ENCODE results near the gene TANK. TPM values are rescaled to one million over a fixed set of nuclear protein-coding genes. Genes with fewer than 3 reads are reported as not detected.

The TANK gene
- total and polyA plus RNA-seq, 4 donors, result 36.9 to 76.3 (median 46.9) TPM

DNA sequence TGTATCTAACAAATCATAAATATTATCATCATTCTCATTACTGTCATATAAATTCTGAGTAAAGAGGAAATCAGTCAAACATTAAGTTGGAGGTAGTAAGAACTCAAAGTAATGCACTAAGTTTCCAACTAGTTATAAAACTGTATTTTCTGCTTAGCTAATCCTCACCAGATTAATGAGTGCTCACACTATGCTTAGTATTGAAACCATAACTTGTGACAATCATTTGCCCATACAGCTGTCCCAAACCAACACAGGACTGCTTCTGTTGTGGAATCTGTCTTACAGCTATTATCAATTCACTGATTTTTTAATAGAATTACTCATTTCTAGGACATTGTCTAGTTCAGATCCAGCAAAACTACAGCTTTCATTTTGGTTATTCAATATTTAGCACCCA is 41.5 kb upstream of the TANK start:
- no peak overlapping the region for H3K27ac ChIP-seq (ENCODE audit: low read depth, low read length)
- no peaks in the 10 kb centered on the region for H3K36me3 ChIP-seq (ENCODE audit: control insufficient read depth, insufficient read depth, low read length)

DNA sequence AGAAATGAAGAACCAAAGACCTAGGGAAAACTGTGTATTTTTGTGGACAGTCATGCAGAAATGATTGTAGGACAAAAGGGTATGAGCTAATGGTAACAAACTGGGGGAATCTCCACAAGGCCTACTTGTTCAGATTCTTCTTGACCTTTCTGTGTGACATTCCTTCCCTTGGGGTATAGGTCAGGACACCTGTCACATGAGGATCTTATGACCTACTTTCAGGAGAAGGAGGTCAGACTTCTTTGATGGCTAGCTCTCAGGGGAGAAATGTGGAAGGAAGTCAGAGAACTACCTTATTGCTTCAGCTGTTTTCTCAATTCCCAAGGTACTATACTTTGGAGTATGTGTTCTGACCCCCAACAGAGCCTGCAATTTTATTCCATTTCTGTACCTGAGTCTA is 40.7 kb upstream of the TANK start:
- no peak overlapping the region for H3K27ac ChIP-seq (ENCODE audit: low read depth, low read length)
- H3K9me3 ChIP-seq (ENCODE audit: control insufficient read depth, insufficient read depth, low read length), result no peaks in the 10 kb centered on the region
- DNase-seq (ENCODE audit: low read depth in 4 of 6, low spot score in 6 of 6), result no peak
- H3K4me1 ChIP-seq (ENCODE audit: control insufficient read depth, insufficient read depth, low read length), result no peaks in the 10 kb centered on the region
- H3K36me3 ChIP-seq (ENCODE audit: control insufficient read depth, insufficient read depth, low read length), result no peaks in the 10 kb centered on the region
- no peak overlapping the region for H3K4me3 ChIP-seq (ENCODE audit: low read depth, low read length)
- no peaks in the 10 kb centered on the region for H3K27me3 ChIP-seq (ENCODE audit: control insufficient read depth, insufficient read depth, low read length)

More for the DNA sequence above, 41.5 kb upstream of the TANK start:
- DNase-seq (ENCODE audit: low read depth in 4 of 6, low spot score in 6 of 6), result no peak
- Histone ChIP-seq H3K27me3 (ENCODE audit: control insufficient read depth, insufficient read depth, low read length) (no peaks in the 10 kb centered on the region), H3K4me3 (ENCODE audit: low read depth, low read length) (no peak overlapping the region), H3K4me1 (ENCODE audit: control insufficient read depth, insufficient read depth, low read length) (no peaks in the 10 kb centered on the region), H3K9me3 (ENCODE audit: control insufficient read depth, insufficient read depth, low read length) (no peaks in the 10 kb centered on the region)

DNA sequence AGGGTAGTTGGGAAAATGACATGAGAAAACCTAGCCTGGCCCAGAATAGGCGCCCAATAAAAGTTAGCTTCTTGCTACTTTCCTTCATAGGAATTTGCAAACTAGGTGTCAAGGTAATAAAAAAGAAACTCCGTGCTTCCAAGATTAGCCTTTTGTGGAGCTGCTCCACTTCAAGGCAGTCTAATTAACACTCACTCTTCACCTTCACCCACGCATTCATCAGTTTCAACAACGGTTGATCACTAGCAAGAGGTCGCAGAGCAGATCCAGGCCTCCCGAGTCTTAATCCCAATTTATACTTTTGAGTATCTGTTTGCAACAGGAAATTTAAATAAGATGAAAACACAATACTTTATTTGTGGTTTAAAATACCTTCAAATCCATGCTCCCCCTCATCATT is 39.5 kb upstream of the TANK start:
- H3K4me1 ChIP-seq (ENCODE audit: control insufficient read depth, insufficient read depth, low read length), result no peaks in the 10 kb centered on the region
- no peak for DNase-seq (ENCODE audit: low read depth in 4 of 6, low spot score in 6 of 6)
- H3K4me3 ChIP-seq (ENCODE audit: low read depth, low read length), result no peak overlapping the region
- no peaks in the 10 kb centered on the region for H3K9me3 ChIP-seq (ENCODE audit: control insufficient read depth, insufficient read depth, low read length)
- no peak overlapping the region for H3K27ac ChIP-seq (ENCODE audit: low read depth, low read length)
- WGBS (ENCODE audit: insufficient coverage), result 83% methylated on average over 2 of the region's 6 CpGs
- H3K27me3 ChIP-seq (ENCODE audit: control insufficient read depth, insufficient read depth, low read length), result no peaks in the 10 kb centered on the region
- H3K36me3 ChIP-seq (ENCODE audit: control insufficient read depth, insufficient read depth, low read length), result no peaks in the 10 kb centered on the region

DNA sequence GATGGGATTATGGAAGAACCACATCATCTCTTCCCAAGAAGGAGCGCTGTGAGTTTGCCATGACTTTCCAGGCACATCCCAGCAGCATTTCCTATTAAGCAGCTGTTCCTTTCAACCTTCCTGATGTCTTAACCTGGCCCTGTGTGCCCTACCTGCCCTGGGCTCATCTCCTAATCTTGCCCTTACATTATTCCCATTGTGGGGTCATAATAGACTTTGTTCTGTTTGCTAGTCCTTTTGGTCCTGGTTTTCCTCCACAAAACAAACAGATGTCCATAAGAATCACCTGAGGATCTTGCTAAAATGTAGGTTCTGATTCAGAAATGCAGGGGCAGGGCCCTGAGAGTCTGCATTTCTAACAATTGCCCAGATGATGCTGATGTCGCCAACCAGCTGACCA is 38.6 kb upstream of the TANK start:
- WGBS (ENCODE audit: insufficient coverage), result 100% methylated on average over 1 of the region's 2 CpGs
- no peaks in the 10 kb centered on the region for H3K36me3 ChIP-seq (ENCODE audit: control insufficient read depth, insufficient read depth, low read length)
- no peaks in the 10 kb centered on the region for H3K9me3 ChIP-seq (ENCODE audit: control insufficient read depth, insufficient read depth, low read length)
- no peak overlapping the region for H3K4me3 ChIP-seq (ENCODE audit: low read depth, low read length)
- no peak for DNase-seq (ENCODE audit: low read depth in 4 of 6, low spot score in 6 of 6)
- no peaks in the 10 kb centered on the region for H3K4me1 ChIP-seq (ENCODE audit: control insufficient read depth, insufficient read depth, low read length)
- H3K27ac ChIP-seq (ENCODE audit: low read depth, low read length), result no peak overlapping the region
- H3K27me3 ChIP-seq (ENCODE audit: control insufficient read depth, insufficient read depth, low read length), result no peaks in the 10 kb centered on the region

DNA sequence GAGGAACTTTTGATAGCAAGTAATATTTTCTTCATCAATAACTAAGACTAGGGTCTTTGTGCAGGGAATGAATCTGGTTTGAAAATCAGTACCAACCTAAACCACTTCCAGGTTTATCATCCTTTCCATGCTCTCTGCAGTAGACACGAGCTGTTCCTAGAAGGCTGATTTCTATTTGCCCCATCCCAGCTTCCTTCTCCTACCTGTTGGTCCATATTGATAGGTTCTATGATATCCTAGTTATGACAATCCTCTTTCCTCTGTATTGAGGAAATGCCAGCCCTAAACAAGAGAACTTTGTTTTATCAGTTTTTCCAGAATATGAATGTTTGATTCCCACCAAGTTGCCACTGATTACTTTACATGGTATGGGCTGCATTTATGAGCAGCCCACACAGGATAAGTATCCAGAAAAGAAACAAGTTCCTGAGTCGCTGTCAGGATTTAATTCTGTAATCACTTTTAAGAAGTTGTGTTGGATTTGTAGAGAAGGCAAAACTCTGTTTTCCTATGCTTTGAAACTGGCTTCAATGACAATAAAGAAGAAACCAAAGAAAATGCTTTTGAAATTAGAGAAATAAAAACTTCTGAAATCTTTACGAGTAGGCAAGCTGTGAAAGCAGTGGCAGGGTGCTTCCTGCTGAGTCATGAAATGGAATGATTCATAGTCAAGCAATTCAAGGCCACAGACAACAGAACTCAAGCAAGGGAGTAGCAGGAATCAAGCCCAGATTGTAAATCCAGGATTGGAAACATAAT is 37.3 kb upstream of the TANK start:
- H3K27me3 ChIP-seq (ENCODE audit: control insufficient read depth, insufficient read depth, low read length), result no peaks in the 10 kb centered on the region
- peak in 1 of 6 donors; percentile 62 for DNase-seq (ENCODE audit: low read depth in 4 of 6, low spot score in 6 of 6)
- H3K4me3 ChIP-seq (ENCODE audit: low read depth, low read length), result no peak overlapping the region
- H3K4me1 ChIP-seq (ENCODE audit: control insufficient read depth, insufficient read depth, low read length), result no peaks in the 10 kb centered on the region
- WGBS (ENCODE audit: insufficient coverage), result 0% methylated on average over 1 of the region's 3 CpGs
- H3K27ac ChIP-seq (ENCODE audit: low read depth, low read length), result peak overlapping the region; percentile 20
- no peaks in the 10 kb centered on the region for H3K9me3 ChIP-seq (ENCODE audit: control insufficient read depth, insufficient read depth, low read length)
- H3K36me3 ChIP-seq (ENCODE audit: control insufficient read depth, insufficient read depth, low read length), result no peaks in the 10 kb centered on the region

DNA sequence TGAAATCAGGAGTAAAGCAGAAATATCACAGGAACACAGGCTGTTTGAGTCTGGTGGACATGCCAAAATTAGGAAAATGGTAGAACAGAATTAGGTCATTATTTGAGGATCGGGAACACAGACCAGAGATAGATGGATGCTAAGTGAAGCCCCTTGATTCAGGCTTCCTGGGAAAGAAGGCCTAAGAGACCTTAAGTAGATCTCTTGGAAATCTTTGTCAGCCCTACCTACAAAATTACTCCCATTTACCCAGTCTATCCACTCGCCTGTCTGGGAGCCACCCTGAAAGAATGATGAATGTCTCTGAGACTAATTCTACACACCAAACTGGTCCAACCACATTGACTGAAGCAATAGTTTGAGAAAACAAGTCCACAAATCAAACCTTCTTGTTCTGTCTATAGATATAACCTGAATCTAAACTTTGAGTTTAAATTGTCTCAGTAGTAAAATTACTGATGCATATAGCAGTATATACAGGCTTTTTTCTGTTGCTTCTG is 36.6 kb upstream of the TANK start:
- no CpG with 5 or more reads among the region's 2 CpGs for WGBS (ENCODE audit: insufficient coverage)
- Histone ChIP-seq H3K9me3 (ENCODE audit: control insufficient read depth, insufficient read depth, low read length) (no peaks in the 10 kb centered on the region), H3K27ac (ENCODE audit: low read depth, low read length) (peak overlapping the region; percentile 20), H3K36me3 (ENCODE audit: control insufficient read depth, insufficient read depth, low read length) (no peaks in the 10 kb centered on the region), H3K4me3 (ENCODE audit: low read depth, low read length) (no peak overlapping the region), H3K27me3 (ENCODE audit: control insufficient read depth, insufficient read depth, low read length) (no peaks in the 10 kb centered on the region), H3K4me1 (ENCODE audit: control insufficient read depth, insufficient read depth, low read length) (no peaks in the 10 kb centered on the region)
- no peak for DNase-seq (ENCODE audit: low read depth in 4 of 6, low spot score in 6 of 6)

DNA sequence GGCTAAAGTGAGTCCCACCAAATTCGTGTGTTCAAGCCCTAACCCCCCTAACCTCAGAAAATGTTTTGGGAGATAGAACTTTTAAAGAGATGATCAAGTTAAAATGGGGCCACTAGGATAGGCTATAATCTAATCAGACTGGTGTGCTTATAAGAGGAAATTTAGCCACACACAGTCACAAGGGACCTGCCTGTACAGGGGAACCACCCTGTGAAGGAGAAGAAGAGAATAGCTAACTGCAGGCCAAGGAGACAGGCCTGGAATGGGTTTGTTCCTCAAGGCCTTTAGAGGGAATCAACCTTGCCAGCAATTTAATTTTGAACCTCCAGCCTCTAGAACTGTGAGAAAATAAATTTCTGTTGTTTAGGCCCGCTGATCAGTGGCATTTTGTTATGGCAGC is 36.0 kb upstream of the TANK start:
- H3K4me3 ChIP-seq (ENCODE audit: low read depth, low read length), result no peak overlapping the region
- H3K4me1 ChIP-seq (ENCODE audit: control insufficient read depth, insufficient read depth, low read length), result no peaks in the 10 kb centered on the region
- H3K27ac ChIP-seq (ENCODE audit: low read depth, low read length), result no peak overlapping the region
- H3K27me3 ChIP-seq (ENCODE audit: control insufficient read depth, insufficient read depth, low read length), result no peaks in the 10 kb centered on the region
- H3K9me3 ChIP-seq (ENCODE audit: control insufficient read depth, insufficient read depth, low read length), result no peaks in the 10 kb centered on the region
- no CpG with 5 or more reads among the region's 2 CpGs for WGBS (ENCODE audit: insufficient coverage)
- no peak for DNase-seq (ENCODE audit: low read depth in 4 of 6, low spot score in 6 of 6)
- H3K36me3 ChIP-seq (ENCODE audit: control insufficient read depth, insufficient read depth, low read length), result no peaks in the 10 kb centered on the region

DNA sequence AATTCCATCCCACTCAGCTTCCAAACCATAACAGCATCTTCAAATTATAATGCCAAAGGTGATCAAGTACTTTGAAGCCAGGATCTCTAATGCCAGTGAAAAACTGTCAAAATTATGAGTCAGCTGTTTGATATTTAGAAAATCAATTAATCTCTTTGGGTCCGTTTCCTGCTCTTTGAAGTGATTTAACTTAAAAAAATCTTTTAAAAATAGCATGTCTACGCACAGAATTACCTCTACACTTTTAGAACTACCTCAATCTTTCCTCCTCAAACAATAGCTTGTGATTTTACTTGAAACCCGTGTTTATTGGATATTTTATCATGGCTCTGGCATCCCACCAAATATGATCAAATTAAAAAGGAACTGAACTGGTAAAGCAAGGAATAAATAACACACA is 31.3 kb upstream of the TANK start:
- WGBS (ENCODE audit: insufficient coverage), result no CpG with 5 or more reads among the region's 3 CpGs
- Histone ChIP-seq H3K27ac (ENCODE audit: low read depth, low read length) (no peak overlapping the region), H3K9me3 (ENCODE audit: control insufficient read depth, insufficient read depth, low read length) (no peaks in the 10 kb centered on the region), H3K4me1 (ENCODE audit: control insufficient read depth, insufficient read depth, low read length) (no peaks in the 10 kb centered on the region), H3K27me3 (ENCODE audit: control insufficient read depth, insufficient read depth, low read length) (no peaks in the 10 kb centered on the region), H3K4me3 (ENCODE audit: low read depth, low read length) (no peak overlapping the region), H3K36me3 (ENCODE audit: control insufficient read depth, insufficient read depth, low read length) (no peaks in the 10 kb centered on the region)
- no peak for DNase-seq (ENCODE audit: low read depth in 4 of 6, low spot score in 6 of 6)

DNA sequence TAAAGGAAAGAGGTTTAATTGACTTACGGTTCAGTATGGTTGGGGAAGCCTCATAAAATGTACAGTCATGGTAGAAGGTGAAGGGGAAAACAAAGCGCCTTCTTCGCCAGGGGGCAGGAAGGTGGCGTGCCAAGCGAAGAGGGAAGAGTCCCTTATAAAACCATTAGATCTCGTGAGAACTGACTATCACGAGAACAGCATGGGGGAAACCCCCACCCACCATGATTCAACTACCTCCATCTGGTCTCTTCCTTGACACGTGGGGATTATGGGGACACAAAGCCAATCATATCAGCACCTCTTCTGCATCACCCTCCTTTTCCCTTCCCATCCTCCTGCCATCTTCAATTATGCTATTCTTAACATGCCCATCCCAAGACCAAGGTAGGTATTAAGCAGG is 29.9 kb upstream of the TANK start:
- DNase-seq (ENCODE audit: low read depth in 4 of 6, low spot score in 6 of 6), result no peak
- H3K4me1 ChIP-seq (ENCODE audit: control insufficient read depth, insufficient read depth, low read length), result peaks cover 7% of the 10 kb centered on the region
- no peaks in the 10 kb centered on the region for H3K9me3 ChIP-seq (ENCODE audit: control insufficient read depth, insufficient read depth, low read length)
- no peaks in the 10 kb centered on the region for H3K36me3 ChIP-seq (ENCODE audit: control insufficient read depth, insufficient read depth, low read length)
- H3K27ac ChIP-seq (ENCODE audit: low read depth, low read length), result no peak overlapping the region
- WGBS (ENCODE audit: insufficient coverage), result 90% methylated on average over 2 of the region's 8 CpGs
- H3K27me3 ChIP-seq (ENCODE audit: control insufficient read depth, insufficient read depth, low read length), result no peaks in the 10 kb centered on the region
- H3K4me3 ChIP-seq (ENCODE audit: low read depth, low read length), result no peak overlapping the region

DNA sequence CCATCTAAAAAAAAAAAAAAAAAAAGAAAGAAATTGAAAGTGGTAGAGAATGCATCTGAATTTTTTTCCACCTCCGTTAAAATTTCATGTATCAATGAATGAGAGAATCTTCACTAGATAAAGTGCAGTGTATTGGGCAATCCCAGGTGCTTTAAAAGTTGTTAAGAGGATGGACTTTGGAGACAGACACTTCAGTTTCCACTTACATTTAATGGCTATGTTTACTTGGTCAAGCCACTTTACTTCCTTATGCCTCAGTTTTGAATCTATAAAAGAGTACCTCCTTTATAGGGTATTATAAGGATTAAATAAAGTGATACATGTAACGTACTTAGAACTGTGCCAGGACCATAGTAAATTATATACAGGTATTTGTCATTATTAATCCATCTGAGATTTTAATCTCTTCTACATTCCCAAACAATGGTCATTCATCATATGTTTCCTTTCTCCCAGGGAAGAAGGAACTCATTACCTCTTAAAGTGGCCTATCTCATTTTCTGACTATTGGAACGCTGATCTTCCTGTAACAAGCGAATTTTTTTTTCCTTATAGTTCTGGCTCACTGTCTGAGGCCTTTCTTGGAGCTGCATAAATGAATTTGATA is 29.1 kb upstream of the TANK start:
- no CpG with 5 or more reads among the region's 4 CpGs for WGBS (ENCODE audit: insufficient coverage)
- Histone ChIP-seq H3K9me3 (ENCODE audit: control insufficient read depth, insufficient read depth, low read length) (no peaks in the 10 kb centered on the region), H3K27ac (ENCODE audit: low read depth, low read length) (no peak overlapping the region), H3K4me3 (ENCODE audit: low read depth, low read length) (no peak overlapping the region), H3K36me3 (ENCODE audit: control insufficient read depth, insufficient read depth, low read length) (no peaks in the 10 kb centered on the region), H3K27me3 (ENCODE audit: control insufficient read depth, insufficient read depth, low read length) (no peaks in the 10 kb centered on the region), H3K4me1 (ENCODE audit: control insufficient read depth, insufficient read depth, low read length) (peaks cover 7% of the 10 kb centered on the region)
- DNase-seq (ENCODE audit: low read depth in 4 of 6, low spot score in 6 of 6), result no peak

Data from spinal cord (tissue), 10 donors.